GM12875 (cell line): ENCODE measurements around the gene PARVB.

Source experiments
- H3K4me3 ChIP-seq: one replicate; pipeline ENCODE4 v1.5.1; 2011; ENCODE audit warnings: low read depth, low read length, control low read depth
- TF ChIP-seq, protein P1 (sequence below): IDR thresholded peaks from 2 replicates; pipeline ENCODE4 v1.5.1; 2011; ENCODE audit warnings: low read depth, mild to moderate bottlenecking, control low read depth, inconsistent platforms, low read length, moderate library complexity, borderline replicate concordance; ENCODE audit not compliant: insufficient read depth

The PARVB gene

GRCh38 chr22:43993072-43993760, 30.9 kb upstream of the PARVB start:
- no peak overlapping the region for H3K4me3 ChIP-seq
- TF ChIP-seq, protein P1, sequence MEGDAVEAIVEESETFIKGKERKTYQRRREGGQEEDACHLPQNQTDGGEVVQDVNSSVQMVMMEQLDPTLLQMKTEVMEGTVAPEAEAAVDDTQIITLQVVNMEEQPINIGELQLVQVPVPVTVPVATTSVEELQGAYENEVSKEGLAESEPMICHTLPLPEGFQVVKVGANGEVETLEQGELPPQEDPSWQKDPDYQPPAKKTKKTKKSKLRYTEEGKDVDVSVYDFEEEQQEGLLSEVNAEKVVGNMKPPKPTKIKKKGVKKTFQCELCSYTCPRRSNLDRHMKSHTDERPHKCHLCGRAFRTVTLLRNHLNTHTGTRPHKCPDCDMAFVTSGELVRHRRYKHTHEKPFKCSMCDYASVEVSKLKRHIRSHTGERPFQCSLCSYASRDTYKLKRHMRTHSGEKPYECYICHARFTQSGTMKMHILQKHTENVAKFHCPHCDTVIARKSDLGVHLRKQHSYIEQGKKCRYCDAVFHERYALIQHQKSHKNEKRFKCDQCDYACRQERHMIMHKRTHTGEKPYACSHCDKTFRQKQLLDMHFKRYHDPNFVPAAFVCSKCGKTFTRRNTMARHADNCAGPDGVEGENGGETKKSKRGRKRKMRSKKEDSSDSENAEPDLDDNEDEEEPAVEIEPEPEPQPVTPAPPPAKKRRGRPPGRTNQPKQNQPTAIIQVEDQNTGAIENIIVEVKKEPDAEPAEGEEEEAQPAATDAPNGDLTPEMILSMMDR, result peak; percentile 93

GRCh38 chr22:43994006-43994405, 30.1 kb upstream of the PARVB start:
- no peak overlapping the region for H3K4me3 ChIP-seq
- TF ChIP-seq, protein P1, result no peak

DNA sequence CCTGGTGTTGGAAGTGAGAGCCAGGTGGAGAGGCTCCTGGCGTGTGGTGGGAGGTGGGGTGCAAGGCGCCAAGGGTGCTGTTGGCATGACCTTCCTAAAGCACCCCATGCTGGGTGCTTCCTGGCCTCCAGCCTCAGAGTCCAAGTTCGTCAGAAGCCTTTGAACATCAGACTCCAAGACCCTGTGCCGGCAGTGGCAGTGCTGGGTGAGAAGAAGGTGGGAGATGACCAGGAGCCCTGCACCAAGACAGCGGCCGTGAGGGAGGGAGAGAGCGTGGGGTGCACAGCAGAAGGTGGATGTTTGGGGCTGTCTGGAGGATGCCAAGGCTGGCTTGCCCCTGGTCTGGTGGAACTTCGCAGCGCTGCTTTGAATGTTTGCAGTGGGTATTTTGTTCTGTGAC, 29.7 kb upstream of the PARVB start:
- H3K4me3 ChIP-seq, result no peak overlapping the region
- TF ChIP-seq, protein P1, result no peak

DNA sequence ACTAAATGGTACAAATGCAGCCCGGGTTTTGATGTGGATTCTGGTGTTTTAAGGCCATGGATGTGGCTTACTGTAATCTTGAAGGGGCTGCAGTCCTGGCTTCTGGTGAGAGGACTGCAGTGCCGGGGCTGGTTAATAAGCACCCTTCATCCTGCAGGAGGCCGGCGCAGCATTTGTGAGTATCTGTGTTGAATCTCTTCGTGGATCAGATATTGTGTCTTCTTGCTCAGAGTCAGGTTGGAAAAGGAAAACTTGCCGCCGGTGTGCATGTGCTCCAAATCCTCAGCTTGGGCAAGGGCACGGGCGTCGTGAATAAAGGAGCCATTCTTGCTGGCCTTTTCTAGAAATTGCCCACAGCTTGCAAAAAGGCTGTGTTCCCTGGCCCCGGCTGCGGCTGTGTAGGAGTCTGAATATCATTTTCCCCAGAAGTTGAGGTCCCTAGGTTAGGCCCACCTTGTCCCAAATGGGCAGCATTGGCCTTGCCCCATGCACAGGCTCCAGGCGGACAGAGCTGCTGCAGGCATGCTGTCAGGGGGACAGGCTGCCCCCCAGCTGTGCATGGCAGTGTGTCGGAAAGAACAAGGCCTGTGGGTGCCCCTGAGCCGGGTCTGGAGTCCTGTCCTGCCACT, 28.9 kb upstream of the PARVB start:
- no peak overlapping the region for H3K4me3 ChIP-seq
- TF ChIP-seq, protein P1, result no peak

GRCh38 chr22:43995798-43996169, 28.3 kb upstream of the PARVB start:
- peak overlapping the region; percentile 49 for H3K4me3 ChIP-seq
- TF ChIP-seq, protein P1, result no peak

DNA sequence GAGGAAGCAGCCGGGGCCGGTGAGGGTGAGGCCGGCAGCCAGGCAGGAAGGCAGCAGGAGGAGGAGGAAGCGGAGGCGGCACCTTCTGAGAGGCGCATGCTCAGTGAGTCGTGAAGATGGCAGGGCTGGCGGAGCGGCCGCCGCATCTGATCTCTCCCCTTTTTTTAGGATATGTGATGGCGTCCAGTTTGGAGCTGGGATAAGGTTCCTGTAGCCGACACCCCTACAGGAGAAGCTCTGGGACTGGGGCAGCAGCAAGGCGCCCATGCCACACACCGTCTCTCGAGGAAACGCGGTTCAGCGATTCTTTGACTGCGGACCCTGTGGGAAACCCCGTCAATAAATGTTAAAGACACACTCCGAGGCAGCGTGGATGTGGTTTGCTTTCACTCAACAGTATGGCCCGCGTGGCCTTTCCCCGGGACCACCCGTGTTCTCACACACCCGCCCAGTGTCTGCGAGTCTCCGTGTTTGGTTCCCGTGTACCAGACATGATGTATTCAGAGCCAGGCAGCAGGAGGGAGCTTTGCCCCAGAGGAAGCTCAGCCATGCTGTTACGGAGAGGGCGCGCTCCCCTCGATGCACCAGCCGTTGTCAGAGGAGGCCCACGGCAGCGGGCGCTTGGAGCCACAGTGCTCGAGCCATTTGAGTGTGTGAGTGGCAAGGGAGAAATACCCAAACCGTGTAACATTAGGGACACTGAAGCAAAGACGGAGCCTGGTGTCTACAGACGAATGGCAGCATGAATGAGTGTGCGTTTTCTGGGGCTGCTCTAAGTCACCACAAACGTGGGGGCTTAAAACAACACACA, 27.7 kb upstream of the PARVB start:
- TF ChIP-seq, protein P1, result no peak
- peak overlapping the region; percentile 49 for H3K4me3 ChIP-seq

DNA sequence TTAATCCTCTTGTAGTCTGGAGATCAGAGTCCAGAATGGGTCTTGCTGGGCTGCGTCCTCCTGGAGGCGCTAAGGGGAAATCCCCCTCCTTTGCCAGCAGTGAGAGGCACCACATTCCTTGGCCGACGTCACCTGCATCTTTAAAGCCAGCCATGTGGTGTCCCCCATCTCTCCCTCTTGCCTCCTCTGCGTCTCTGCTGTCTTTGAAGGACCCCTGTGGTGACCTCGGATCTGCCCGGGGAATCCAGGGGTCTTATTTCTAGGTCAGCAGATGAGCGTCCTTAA, 27.2 kb upstream of the PARVB start:
- TF ChIP-seq, protein P1, result no peak
- H3K4me3 ChIP-seq, result no peak overlapping the region
